A549 (cell line): ENCODE measurements around the gene FILIP1L. TPM values are rescaled to one million over a fixed set of nuclear protein-coding genes. Genes with fewer than 3 reads are reported as not detected.
"Not testable (repeated sequence)": the region's sequence is repeated elsewhere in the genome, so short reads cannot be mapped to it uniquely, and the experiment has no call there.

Source experiments
- ATAC-seq, 2 experiments: fragments of 200-7000 bp in 1 of 2; fragments of >200 bp in 1 of 2; cut with Nextera tagmentation in 1 of 2; cut with Tn5 transposase in 1 of 2; 3 replicates each; pipeline versions ENCODE4 v1.8.0 to v1.9.1; 2018 to 2020; ENCODE audit warnings: mild to moderate bottlenecking in 1 of 2, moderate library complexity in 1 of 2
- CTCF ChIA-PET: fragments of 300-600 bp; sonication (Branson Sonifier 250); formaldehyde crosslinking; extraction: SDS; loops from one replicate; lab custom pipeline; 2021; ENCODE audit warnings: antibody characterized with exemption, inconsistent platforms; lab: Yijun Ruan, JAX
- POLR2A ChIA-PET: fragments of 350-600 bp; formaldehyde crosslinking; extraction: SDS; loops from one replicate; lab custom pipeline; 2021; ENCODE audit warnings: antibody characterized with exemption, inconsistent platforms; lab: Yijun Ruan, JAX
- DNase-seq, 2 experiments: peaks; one replicate each; pipeline versions ENCODE4 v3.0.0 to v3.0.0-alpha.2; 2011 to 2016; ENCODE audit warnings: low read depth in 1 of 2, low spot score in 1 of 2
- FAIRE-seq: peaks from 2 replicates; lab custom pipeline; 2011; peaks lifted over from hg19 to GRCh38; lab: Jason Lieb, UNC
- H3K27ac ChIP-seq, 2 experiments: fragments of >200 bp; sonication (Bioruptor Twin); formaldehyde crosslinking; 3 replicates each; pipeline ENCODE4 v1.5.1; 2016 to 2017
- H3K4me1 ChIP-seq: fragments of >200 bp; sonication (Bioruptor Twin); formaldehyde crosslinking; 3 replicates; pipeline ENCODE4 v1.6.1; 2016
- H3K4me2 ChIP-seq: fragments of >200 bp; sonication (Bioruptor Twin); formaldehyde crosslinking; 3 replicates; pipeline ENCODE4 v1.6.1; 2016
- H3K4me3 ChIP-seq: fragments of >200 bp; sonication (Bioruptor Twin); formaldehyde crosslinking; 3 replicates; pipeline ENCODE4 v1.5.1; 2016
- H3K9me3 ChIP-seq: fragments of >200 bp; sonication (Bioruptor Twin); formaldehyde crosslinking; 3 replicates; pipeline ENCODE4 v1.6.1; 2016
- CBX8 ChIP-seq: fragments of 200-600 bp; sonication (generic); IDR thresholded peaks from 2 replicates; pipeline ENCODE4 v1.6.1; 2016
- CEBPB ChIP-seq, 2 experiments: fragments of >200 bp in 1 of 2; sonication (Bioruptor Twin) in 1 of 2; formaldehyde crosslinking in 1 of 2; IDR thresholded peaks; 2 replicates each; pipeline ENCODE4 v1.6.1; 2012 to 2016
- EHF ChIP-seq: fragments of 250-450 bp; sonication (Bioruptor Pico); IDR thresholded peaks from 2 replicates; pipeline ENCODE4 v1.5.0; 2020; ENCODE audit warnings: mild to moderate bottlenecking
- EP300 ChIP-seq, 2 experiments: fragments of >200 bp; sonication (Bioruptor Twin); formaldehyde crosslinking; IDR thresholded peaks; 2 replicates in 1 of 2; 3 replicates in 1 of 2; pipeline ENCODE4 v1.6.1; 2016 to 2017
- FOSL2 ChIP-seq, 2 experiments: fragments of 450-650 bp in 1 of 2; fragments of >200 bp in 1 of 2; sonication (Bioruptor Twin) in 1 of 2; formaldehyde crosslinking; IDR thresholded peaks; 2 replicates each; pipeline versions ENCODE4 v1.5.0 to v1.6.1; 2016 to 2020; ENCODE audit warnings: mild to moderate bottlenecking in 1 of 2, moderate library complexity in 1 of 2
- GATA3 ChIP-seq: IDR thresholded peaks from 2 replicates; pipeline ENCODE4 v1.6.1; 2012; ENCODE audit warnings: borderline replicate concordance
- HOXB5 ChIP-seq: fragments of 250-450 bp; sonication (Bioruptor Pico); IDR thresholded peaks from 2 replicates; pipeline ENCODE4 v1.5.0; 2020; ENCODE audit warnings: mild to moderate bottlenecking, moderate library complexity
- JUN ChIP-seq, 2 experiments: fragments of >200 bp; sonication (Bioruptor Twin); formaldehyde crosslinking; IDR thresholded peaks; 2 replicates in 1 of 2; 3 replicates in 1 of 2; pipeline ENCODE4 v1.6.1; 2016 to 2017
- JUNB ChIP-seq: fragments of >200 bp; sonication (Bioruptor Twin); formaldehyde crosslinking; IDR thresholded peaks from 2 replicates; pipeline ENCODE4 v1.6.1; 2016
- MYC ChIP-seq: IDR thresholded peaks from 2 replicates; pipeline ENCODE4 v1.6.1; 2012; ENCODE audit warnings: mild to moderate bottlenecking, inconsistent platforms, low read length, improper control_type of control experiment, borderline replicate concordance
- NPAS2 ChIP-seq: fragments of 250-450 bp; sonication (Bioruptor Pico); IDR thresholded peaks from 2 replicates; pipeline ENCODE4 v1.8.0; 2022; ENCODE audit warnings: mild to moderate bottlenecking, moderate library complexity, borderline replicate concordance
- POLR2AphosphoS2 ChIP-seq: conservative IDR thresholded peaks from 2 replicates; pipeline ENCODE4 v1.6.1; 2012; ENCODE audit warnings: low read length, improper control_type of control experiment, inconsistent platforms
- RAD21 ChIP-seq, 2 experiments: fragments of >200 bp in 1 of 2; sonication (Bioruptor Twin) in 1 of 2; formaldehyde crosslinking in 1 of 2; IDR thresholded peaks in 1 of 2; conservative IDR thresholded peaks in 1 of 2; 2 replicates in 1 of 2; 3 replicates in 1 of 2; pipeline ENCODE4 v1.6.1; 2012 to 2018; ENCODE audit warnings: inconsistent platforms in 1 of 2
- TP53 ChIP-seq: fragments of 250-450 bp; sonication (Bioruptor Pico); IDR thresholded peaks from 2 replicates; pipeline ENCODE4 v1.5.0; 2021; ENCODE audit warnings: mild to moderate bottlenecking, moderate library complexity
- ZFP36 ChIP-seq: fragments of 450-650 bp; IDR thresholded peaks from 2 replicates; pipeline ENCODE4 v1.6.1; 2014; ENCODE audit warnings: borderline replicate concordance; ENCODE audit not compliant: partially characterized antibody
- whole genome bisulfite sequencing: methylation state at CpG from one replicate; pipeline ENCODE4 v1.1.6; 2017; ENCODE audit errors: missing lambda C conversion rate; 5-methylcytosine and 5-hydroxymethylcytosine counted together
- polyA plus RNA-seq, 4 experiments: library from polyadenylated mRNA; depleted of rRNA in 3 of 4; stranded (reverse); fragments of >200 nt; fragmentation: RNase III in 1 of 4; extraction: RNeasy Plus Mini Kit Qiagen cat#74134 plus additional on column Dnase treatment in 1 of 4; gene quantifications; 2 replicates in 3 of 4; 3 replicates in 1 of 4; pipeline ENCODE4 v1.2.3, GENCODE V29; 2011 to 2017
- TF ChIP-seq, protein P1 (sequence below): fragments of >200 bp; sonication (Bioruptor Twin); formaldehyde crosslinking; IDR thresholded peaks from 3 replicates; pipeline ENCODE4 v1.5.1; 2016
- TF ChIP-seq, protein P2 (sequence below): fragments of >200 bp; sonication (Bioruptor Twin); formaldehyde crosslinking; IDR thresholded peaks from 3 replicates; pipeline ENCODE4 v1.6.1; 2016
- TF ChIP-seq, protein P3 (sequence below): fragments of >200 bp; sonication (Bioruptor Twin); formaldehyde crosslinking; IDR thresholded peaks from 2 replicates; pipeline ENCODE4 v1.6.1; 2016
- TF ChIP-seq, protein P4 (sequence below): IDR thresholded peaks from 2 replicates; pipeline ENCODE4 v1.6.1; 2012; ENCODE audit warnings: low read depth, borderline replicate concordance
- TF ChIP-seq, protein P5 (sequence below): IDR thresholded peaks from 2 replicates; pipeline ENCODE4 v1.6.1; 2012

The FILIP1L gene
- polyA plus RNA-seq, 2 of the 4 experiments (the other 2 are of a cell fraction), result 0.19 to 0.45 TPM

DNA sequence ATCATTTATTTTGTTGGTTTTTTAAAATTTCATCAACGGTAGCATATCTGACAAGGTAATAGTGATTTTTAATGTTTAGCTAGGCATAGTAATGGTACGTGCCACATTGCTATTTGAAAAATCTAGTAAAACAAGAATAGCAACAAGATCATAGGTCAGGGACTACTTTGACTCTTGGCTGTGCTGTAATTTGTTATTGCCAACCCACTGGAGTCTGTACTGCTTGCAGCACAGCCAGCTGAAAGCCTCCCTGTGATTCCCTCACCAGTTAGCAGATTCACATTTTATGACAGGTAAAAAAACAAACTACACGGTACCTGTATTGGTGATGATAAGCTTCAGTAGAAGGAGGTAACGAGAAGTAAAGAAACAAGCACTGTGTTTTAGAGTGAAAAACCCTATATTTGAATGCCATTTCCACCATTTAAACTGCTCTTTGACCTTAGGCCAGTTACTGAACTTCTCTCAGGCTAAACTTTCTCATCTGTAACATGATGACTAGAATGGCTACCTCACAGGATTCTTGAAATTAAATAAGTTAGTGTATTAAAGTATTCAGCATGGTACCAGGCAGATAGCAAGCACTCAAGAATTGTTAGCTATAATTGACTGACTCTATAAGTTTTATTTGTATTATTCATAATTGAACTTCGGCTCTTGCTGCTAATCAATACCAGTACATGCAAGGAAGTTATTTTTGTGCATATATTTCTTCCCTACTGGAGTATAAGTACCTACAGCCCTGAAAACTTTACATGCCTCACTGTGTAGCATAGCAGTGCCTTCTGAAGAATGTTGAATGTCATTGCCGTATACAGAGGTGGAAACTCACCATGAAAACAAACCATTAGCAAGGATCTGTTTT, 16.1 kb downstream of the FILIP1L start:
- TF ChIP-seq, protein P1, sequence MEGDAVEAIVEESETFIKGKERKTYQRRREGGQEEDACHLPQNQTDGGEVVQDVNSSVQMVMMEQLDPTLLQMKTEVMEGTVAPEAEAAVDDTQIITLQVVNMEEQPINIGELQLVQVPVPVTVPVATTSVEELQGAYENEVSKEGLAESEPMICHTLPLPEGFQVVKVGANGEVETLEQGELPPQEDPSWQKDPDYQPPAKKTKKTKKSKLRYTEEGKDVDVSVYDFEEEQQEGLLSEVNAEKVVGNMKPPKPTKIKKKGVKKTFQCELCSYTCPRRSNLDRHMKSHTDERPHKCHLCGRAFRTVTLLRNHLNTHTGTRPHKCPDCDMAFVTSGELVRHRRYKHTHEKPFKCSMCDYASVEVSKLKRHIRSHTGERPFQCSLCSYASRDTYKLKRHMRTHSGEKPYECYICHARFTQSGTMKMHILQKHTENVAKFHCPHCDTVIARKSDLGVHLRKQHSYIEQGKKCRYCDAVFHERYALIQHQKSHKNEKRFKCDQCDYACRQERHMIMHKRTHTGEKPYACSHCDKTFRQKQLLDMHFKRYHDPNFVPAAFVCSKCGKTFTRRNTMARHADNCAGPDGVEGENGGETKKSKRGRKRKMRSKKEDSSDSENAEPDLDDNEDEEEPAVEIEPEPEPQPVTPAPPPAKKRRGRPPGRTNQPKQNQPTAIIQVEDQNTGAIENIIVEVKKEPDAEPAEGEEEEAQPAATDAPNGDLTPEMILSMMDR, result no peak
- no peak for TF ChIP-seq JUNB
- TF ChIP-seq MYC, result no peak
- TF ChIP-seq TP53 (CRISPR knock-in tag), result no peak
- no peak for TF ChIP-seq NPAS2 (CRISPR knock-in tag)
- no peak for TF ChIP-seq CBX8
- TF ChIP-seq, protein P2, sequence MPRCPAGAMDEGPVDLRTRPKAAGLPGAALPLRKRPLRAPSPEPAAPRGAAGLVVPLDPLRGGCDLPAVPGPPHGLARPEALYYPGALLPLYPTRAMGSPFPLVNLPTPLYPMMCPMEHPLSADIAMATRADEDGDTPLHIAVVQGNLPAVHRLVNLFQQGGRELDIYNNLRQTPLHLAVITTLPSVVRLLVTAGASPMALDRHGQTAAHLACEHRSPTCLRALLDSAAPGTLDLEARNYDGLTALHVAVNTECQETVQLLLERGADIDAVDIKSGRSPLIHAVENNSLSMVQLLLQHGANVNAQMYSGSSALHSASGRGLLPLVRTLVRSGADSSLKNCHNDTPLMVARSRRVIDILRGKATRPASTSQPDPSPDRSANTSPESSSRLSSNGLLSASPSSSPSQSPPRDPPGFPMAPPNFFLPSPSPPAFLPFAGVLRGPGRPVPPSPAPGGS, result no peak
- TF ChIP-seq, protein P3, sequence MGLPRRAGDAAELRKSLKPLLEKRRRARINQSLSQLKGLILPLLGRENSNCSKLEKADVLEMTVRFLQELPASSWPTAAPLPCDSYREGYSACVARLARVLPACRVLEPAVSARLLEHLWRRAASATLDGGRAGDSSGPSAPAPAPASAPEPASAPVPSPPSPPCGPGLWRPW, result no peak
- TF ChIP-seq, protein P4, sequence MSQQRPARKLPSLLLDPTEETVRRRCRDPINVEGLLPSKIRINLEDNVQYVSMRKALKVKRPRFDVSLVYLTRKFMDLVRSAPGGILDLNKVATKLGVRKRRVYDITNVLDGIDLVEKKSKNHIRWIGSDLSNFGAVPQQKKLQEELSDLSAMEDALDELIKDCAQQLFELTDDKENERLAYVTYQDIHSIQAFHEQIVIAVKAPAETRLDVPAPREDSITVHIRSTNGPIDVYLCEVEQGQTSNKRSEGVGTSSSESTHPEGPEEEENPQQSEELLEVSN, result no peak
- TF ChIP-seq ZFP36, result no peak
- no peak for TF ChIP-seq POLR2AphosphoS2
- no peak for TF ChIP-seq CEBPB (IDR thresholded peaks at IDR 0.05)
- TF ChIP-seq EP300 (IDR thresholded peaks at IDR 0.05), result no peak
- TF ChIP-seq JUN (IDR thresholded peaks at IDR 0.05), result no peak
- no peak for TF ChIP-seq HOXB5 (CRISPR knock-in tag)
- TF ChIP-seq RAD21 (conservative IDR thresholded peaks at IDR 0.05 in 1 of 2, IDR thresholded peaks at IDR 0.05 in 1 of 2), result no peak
- no peak for TF ChIP-seq EHF
- TF ChIP-seq, all 56 proteins: peak for 0
- no peak for DNase-seq
- POLR2A ChIA-PET, result no interaction called here
- 88% methylated on average over 6 of the region's 6 CpGs for WGBS
- no peak for FAIRE-seq
- H3K27ac ChIP-seq, result no peak overlapping the region
- CTCF ChIA-PET, result interaction anchor here (1.0 kb wide), 1 partner anchor 12 kb away, joined by 3 read pairs; no protein-coding TSS in a partner anchor
- no peak overlapping the region for H3K4me2 ChIP-seq
- H3K9me3 ChIP-seq, result no peaks in the 10 kb centered on the region
- no peak overlapping the region for H3K4me3 ChIP-seq
- H3K4me1 ChIP-seq, result peaks cover 9% of the 10 kb centered on the region; the same call in 1 of the 3 replicates
- no peak for ATAC-seq

DNA sequence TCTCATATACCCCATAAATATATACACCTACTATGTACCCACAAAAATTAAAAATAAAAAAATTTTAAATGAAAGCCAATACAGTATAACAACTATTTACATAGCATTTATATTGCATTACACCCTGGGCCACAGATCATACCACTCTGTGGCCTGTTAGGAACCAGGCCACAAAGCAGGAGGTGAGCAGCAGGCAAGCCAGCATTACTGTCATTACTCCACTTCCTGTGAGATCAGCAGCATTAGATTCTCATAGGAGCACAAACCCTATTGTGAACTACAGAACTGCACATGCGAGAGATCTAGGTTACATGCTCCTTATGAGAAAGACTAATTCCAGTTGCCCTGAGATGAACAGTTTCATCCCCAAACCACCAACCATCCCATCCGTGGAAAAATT, 17.4 kb downstream of the FILIP1L start:
- peaks cover 9% of the 10 kb centered on the region; the same call in 1 of the 3 replicates for H3K4me1 ChIP-seq
- 92% methylated on average over 2 of the region's 2 CpGs for WGBS
- H3K4me3 ChIP-seq, result no peak overlapping the region
- ChIA-PET POLR2A (no interaction called here), CTCF (no interaction called here)
- ATAC-seq (no peak), DNase-seq (no peak), FAIRE-seq (no peak)
- no peak overlapping the region for H3K4me2 ChIP-seq
- H3K27ac ChIP-seq, result no peak overlapping the region
- TF ChIP-seq, protein P5, sequence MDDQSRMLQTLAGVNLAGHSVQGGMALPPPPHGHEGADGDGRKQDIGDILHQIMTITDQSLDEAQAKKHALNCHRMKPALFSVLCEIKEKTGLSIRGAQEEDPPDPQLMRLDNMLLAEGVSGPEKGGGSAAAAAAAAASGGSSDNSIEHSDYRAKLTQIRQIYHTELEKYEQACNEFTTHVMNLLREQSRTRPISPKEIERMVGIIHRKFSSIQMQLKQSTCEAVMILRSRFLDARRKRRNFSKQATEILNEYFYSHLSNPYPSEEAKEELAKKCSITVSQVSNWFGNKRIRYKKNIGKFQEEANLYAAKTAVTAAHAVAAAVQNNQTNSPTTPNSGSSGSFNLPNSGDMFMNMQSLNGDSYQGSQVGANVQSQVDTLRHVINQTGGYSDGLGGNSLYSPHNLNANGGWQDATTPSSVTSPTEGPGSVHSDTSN, result no peak
- no peak for TF ChIP-seq GATA3
- no peak for TF ChIP-seq FOSL2 (IDR thresholded peaks at IDR 0.05)
- no peak for TF ChIP-seq FOSL2 (CRISPR knock-in tag; IDR thresholded peaks at IDR 0.05)
- H3K9me3 ChIP-seq, result no peaks in the 10 kb centered on the region

DNA sequence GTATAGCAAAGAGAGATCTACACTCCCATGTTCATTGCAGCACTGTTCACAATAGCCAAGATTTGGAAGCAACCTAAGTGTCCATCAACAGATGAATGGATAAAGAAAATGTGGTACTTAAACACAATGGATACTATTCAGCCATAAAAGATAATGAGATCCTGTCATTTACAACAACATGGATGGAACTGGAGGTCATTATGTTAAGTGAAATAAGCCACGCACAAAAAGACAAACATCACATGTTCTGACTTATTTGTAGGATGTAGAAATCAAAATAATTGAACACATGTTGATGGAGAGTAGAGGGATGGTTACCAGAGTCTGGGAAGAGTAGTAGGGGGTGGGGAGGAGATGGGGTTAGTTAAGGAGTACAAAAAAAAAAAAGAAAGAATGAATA, 18.0 kb downstream of the FILIP1L start:
- POLR2A ChIA-PET, H3K4me2 ChIP-seq, CTCF ChIA-PET, DNase-seq, H3K9me3 ChIP-seq, ATAC-seq, FAIRE-seq, H3K4me1 ChIP-seq, H3K4me3 ChIP-seq, H3K27ac ChIP-seq: not testable (repeated sequence)
- WGBS, result 96% methylated on average over 1 of the region's 1 CpG
